ENCODE data around the gene TPPP.
A peak's percentile ranks its signal among the peaks of the same experiment; 100 is the strongest.
"Not testable (repeated sequence)": the region's sequence is repeated elsewhere in the genome, so short reads cannot be mapped to it uniquely, and the experiment has no call there.

The TPPP gene

DNA sequence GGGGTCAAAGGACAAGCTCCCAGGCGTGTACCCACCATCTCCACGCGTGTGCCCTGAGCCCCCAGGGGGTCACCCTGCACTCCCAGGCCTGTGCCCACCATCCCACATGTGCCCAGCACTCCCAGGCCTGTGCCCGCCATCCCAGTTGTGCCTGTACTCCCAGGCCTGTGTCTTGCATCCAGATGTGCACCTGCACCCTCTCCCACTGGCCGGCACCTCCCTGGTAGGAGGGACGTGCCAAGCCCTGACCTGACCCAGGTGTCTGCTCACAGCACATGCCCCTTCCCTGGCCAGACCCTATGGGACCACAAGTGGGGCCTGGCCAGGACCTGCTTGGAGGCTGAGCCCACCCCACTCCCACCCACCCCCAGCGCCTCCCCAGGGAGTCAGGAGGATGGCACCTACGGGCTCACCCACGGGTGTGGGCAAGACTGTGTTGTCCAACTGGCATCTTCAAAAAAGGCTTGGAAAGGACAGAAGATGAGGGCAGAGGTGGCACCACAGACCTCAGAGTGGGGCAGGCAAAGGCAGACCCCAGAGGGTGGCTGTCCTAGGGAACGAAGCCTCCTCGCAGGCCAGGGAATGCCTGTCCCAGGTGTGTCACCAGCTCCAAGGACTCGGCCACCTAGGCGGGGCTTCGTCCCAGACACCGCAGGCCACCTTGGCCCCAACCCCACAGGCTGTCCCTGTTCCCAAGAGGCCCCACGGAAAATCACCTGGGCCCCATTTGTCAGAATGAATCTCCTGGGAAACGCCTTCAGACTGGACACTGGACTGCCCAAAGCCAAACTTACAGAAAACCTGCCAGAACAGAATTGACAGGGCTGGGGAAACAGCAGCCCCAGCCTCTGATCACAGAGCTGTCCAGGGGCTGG, 11.6 kb downstream of the TPPP start:
- H3K9me3 ChIP-seq (ENCODE audit: control insufficient read depth, insufficient read depth, low read depth, low read length); POLR2A ChIA-PET; H3K36me3 ChIP-seq (ENCODE audit: control insufficient read depth in 2 of 2, insufficient read depth in 1 of 2, low read length in 2 of 2); CTCF ChIA-PET; H3K4me3 ChIP-seq (ENCODE audit: low read depth, low read length); H3K27ac ChIP-seq (ENCODE audit: extremely low read depth, low read depth, low read length); H3K4me1 ChIP-seq (ENCODE audit: control insufficient read depth, insufficient read depth, low read length): not testable (repeated sequence)

- H3K4me3 ChIP-seq (ENCODE audit: low read depth, low read length); POLR2A ChIA-PET; H3K4me1 ChIP-seq (ENCODE audit: control insufficient read depth, insufficient read depth, low read length); H3K27ac ChIP-seq (ENCODE audit: extremely low read depth, low read depth, low read length); H3K9me3 ChIP-seq (ENCODE audit: control insufficient read depth, insufficient read depth, low read depth, low read length); H3K36me3 ChIP-seq (ENCODE audit: control insufficient read depth in 2 of 2, insufficient read depth in 1 of 2, low read length in 2 of 2); CTCF ChIA-PET: not testable (repeated sequence)
Observed at GRCh38 chr5:680836-681235, 12.3 kb downstream of the TPPP start.

GRCh38 chr5:680118-680795, 12.9 kb downstream of the TPPP start:
- H3K9me3 ChIP-seq (ENCODE audit: control insufficient read depth, insufficient read depth, low read depth, low read length); H3K36me3 ChIP-seq (ENCODE audit: control insufficient read depth in 2 of 2, insufficient read depth in 1 of 2, low read length in 2 of 2); H3K4me3 ChIP-seq (ENCODE audit: low read depth, low read length); CTCF ChIA-PET; POLR2A ChIA-PET; H3K4me1 ChIP-seq (ENCODE audit: control insufficient read depth, insufficient read depth, low read length); H3K27ac ChIP-seq (ENCODE audit: extremely low read depth, low read depth, low read length): not testable (repeated sequence)

DNA sequence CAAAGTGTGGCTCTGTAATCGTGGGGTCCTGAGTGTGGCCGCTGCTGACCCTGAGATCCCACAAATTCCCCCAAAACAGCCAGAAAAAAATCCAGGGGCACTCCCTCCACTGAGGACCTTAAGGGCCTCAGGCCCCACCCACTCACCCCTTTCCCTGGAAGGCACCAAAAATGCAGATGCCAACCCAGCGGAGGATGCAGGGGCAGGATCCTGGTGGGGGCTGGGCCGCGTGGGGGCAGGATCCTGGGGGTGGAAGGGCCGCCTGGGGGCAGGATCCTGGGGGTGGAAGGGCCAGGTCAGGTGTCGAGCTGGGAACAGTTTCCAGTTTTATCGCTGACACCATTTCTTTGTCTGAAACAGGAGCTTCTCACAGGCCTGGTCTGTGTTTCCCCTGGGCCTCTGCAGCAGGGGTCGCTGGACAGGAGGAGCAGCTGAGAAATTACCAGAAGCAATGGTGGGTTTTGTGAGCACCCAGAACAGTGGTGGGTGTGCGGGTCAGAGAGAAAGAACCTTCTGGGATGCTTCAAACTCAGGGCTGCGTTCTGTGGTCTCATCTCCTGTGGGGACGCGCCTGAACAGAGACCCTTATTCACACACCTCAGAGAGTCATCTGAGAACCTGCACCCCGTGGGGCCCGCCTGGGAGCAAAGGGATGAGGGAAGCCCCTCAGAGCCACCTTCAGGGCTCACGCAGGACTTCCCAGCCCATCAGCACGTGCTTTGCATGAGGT, 13.8 kb downstream of the TPPP start:
- CTCF ChIA-PET: interaction anchor here (0.6 to 0.7 kb wide), 2 partner anchors 10 to 333 kb away, joined by 3 read pairs; no protein-coding TSS in a partner anchor
- H3K27ac ChIP-seq (ENCODE audit: extremely low read depth, low read depth, low read length); H3K9me3 ChIP-seq (ENCODE audit: control insufficient read depth, insufficient read depth, low read depth, low read length); POLR2A ChIA-PET; H3K4me1 ChIP-seq (ENCODE audit: control insufficient read depth, insufficient read depth, low read length); H3K36me3 ChIP-seq (ENCODE audit: control insufficient read depth in 2 of 2, insufficient read depth in 1 of 2, low read length in 2 of 2); H3K4me3 ChIP-seq (ENCODE audit: low read depth, low read length): not testable (repeated sequence)
- TF ChIP-seq GLIS1 (tag by site-specific recombination; IDR thresholded peaks at IDR 0.05): 0 out of 2 replicates have a peak, but pooled peaks have one; percentile 35
- peak; percentile 79 for TF ChIP-seq EGR2 (tag by site-specific recombination; IDR thresholded peaks at IDR 0.05; ENCODE audit: low read depth)
- peak; percentile 75 for TF ChIP-seq ZFHX2 (tag by site-specific recombination; conservative IDR thresholded peaks at IDR 0.05)

- H3K27ac ChIP-seq (ENCODE audit: extremely low read depth, low read depth, low read length); H3K4me1 ChIP-seq (ENCODE audit: control insufficient read depth, insufficient read depth, low read length); H3K36me3 ChIP-seq (ENCODE audit: control insufficient read depth in 2 of 2, insufficient read depth in 1 of 2, low read length in 2 of 2); H3K4me3 ChIP-seq (ENCODE audit: low read depth, low read length); CTCF ChIA-PET; POLR2A ChIA-PET; H3K9me3 ChIP-seq (ENCODE audit: control insufficient read depth, insufficient read depth, low read depth, low read length): not testable (repeated sequence)
Observed at GRCh38 chr5:678521-678920, 14.6 kb downstream of the TPPP start.

DNA sequence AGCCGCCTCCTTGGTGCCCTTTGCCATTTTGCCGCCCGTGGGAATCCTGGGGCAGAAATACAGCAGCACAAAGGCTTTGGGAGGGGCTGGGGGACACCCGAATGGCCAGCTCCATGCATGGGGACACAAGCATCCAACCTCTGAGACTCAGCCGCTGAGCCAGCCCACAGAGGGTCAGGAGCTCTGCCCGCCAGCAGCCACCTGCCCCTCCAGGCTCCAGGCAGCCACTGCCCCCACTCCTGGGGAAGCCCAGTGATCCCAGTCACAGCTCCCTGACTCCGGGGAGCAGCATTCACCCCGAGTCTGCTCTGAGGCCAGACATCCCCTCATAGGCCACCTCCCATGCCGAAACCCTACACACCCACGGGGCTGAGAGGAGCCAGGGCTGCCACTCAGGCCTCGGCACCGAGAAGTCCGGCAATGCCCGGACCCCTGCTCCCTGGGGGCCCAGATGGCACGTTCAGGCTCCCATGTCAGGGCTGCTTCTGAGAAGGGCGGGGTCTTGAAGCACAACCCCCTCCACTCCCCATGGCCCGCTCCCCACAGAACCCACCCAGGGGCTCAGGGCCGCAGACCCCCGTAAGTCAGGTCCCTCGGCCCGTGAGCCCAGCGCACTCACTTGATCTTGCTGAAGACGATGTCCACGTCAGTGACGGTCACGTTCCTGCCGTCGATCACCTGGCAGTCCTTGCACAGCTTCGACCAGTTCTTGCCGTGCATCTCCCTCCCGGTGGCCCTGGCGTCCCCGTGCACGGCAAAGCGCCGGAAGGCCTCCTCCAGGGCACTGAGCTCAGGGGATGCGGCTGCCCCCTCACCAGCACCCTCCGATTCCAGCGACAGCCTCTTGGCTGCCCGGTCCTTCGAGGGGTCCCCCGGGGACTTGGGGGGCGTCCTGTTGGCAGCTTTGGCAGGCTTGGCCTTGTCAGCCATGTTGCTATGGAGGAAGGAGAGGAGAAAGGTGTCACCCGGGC, 15.7 kb downstream of the TPPP start:
- H3K4me1 ChIP-seq (ENCODE audit: control insufficient read depth, insufficient read depth, low read length): peaks cover 13% of the 10 kb centered on the region
- POLR2A ChIA-PET: no interaction called here
- CTCF ChIA-PET: no interaction called here
- H3K36me3 ChIP-seq (ENCODE audit: control insufficient read depth in 2 of 2, insufficient read depth in 1 of 2, low read length in 2 of 2): peaks cover 0 to 4% of the 10 kb centered on the region in 2 experiments; a peak in 1 of 3 replicates
- no peaks in the 10 kb centered on the region for H3K9me3 ChIP-seq (ENCODE audit: control insufficient read depth, insufficient read depth, low read depth, low read length)
- no peak overlapping the region for H3K4me3 ChIP-seq (ENCODE audit: low read depth, low read length)
- H3K27ac ChIP-seq (ENCODE audit: extremely low read depth, low read depth, low read length): no peak overlapping the region
- TF ChIP-seq GLIS2 (tag by site-specific recombination; IDR thresholded peaks at IDR 0.05) (peak; percentile 25; the same call in 1 of the 2 replicates), ZSCAN16 (tag by site-specific recombination; IDR thresholded peaks at IDR 0.05) (no peak)

Measured in HEK293 (cell line).